ENCODE results near the gene KCNG4. TPM values are rescaled to one million over a fixed set of nuclear protein-coding genes. Genes with fewer than 3 reads are reported as not detected.
"Not testable (repeated sequence)": the region's sequence is repeated elsewhere in the genome, so short reads cannot be mapped to it uniquely, and the experiment has no call there.

The KCNG4 gene
- total RNA-seq, 2 experiments from 2014 or later, result not detected

DNA sequence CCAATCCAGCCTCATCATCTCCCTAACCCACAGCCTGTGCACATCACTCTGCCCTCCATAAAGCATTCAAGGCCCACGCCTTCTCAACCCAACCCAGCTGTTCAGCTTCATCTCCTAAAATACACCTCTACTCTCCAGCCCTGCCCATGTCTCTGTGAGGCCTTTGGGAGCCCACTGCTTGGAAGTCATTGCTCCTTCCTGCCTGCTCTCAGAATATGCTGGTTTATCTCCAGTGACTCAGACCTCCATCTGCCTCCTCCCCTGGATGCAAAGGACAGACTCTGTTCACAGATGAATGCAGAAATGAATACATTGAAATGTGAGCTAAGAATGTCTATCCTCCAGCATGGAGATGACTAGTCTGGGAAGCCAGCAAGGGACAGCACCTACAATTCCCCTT is 19.0 kb downstream of the KCNG4 start:
- POLR2A ChIA-PET, result no interaction called here
- H3K9me3 Mint-ChIP-seq, result no peaks in the 10 kb centered on the region

DNA sequence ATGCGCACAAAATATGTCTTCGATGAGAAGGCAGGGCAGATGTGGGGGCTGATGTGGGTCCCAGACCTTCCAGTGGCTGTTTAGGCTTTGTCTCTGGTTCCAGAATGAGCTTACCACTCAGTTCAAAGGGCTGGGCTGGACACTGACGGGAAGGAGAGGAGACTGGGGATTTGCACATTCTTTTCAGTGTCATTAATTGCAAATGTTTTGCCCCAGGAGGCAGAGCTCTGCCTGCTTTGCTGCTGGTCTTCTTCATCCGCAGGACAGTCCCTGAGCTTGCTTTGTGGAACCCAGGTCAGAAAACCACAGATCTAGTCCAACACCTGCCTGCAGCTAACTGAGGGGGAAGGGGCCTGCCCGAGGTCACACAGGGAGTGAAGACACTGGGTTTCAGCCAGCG is 20.9 kb downstream of the KCNG4 start:
- H3K9me3 Mint-ChIP-seq, result no peaks in the 10 kb centered on the region
- no peak overlapping the region for H3K27ac Mint-ChIP-seq
- no peaks in the 10 kb centered on the region for H3K36me3 Mint-ChIP-seq
- DNase-seq, result no peak
- ATAC-seq (ENCODE audit: low read depth), result no peak
- POLR2A ChIA-PET, result no interaction called here
- no peaks in the 10 kb centered on the region for H3K4me1 Mint-ChIP-seq
- peaks cover 3% of the 10 kb centered on the region for H3K27me3 Mint-ChIP-seq
- H3K4me3 Mint-ChIP-seq, result no peak overlapping the region

More for the DNA sequence above, 19.0 kb downstream of the KCNG4 start:
- ATAC-seq (ENCODE audit: low read depth), result no peak
- H3K27ac Mint-ChIP-seq, result no peak overlapping the region
- H3K36me3 Mint-ChIP-seq, result no peaks in the 10 kb centered on the region
- no peaks in the 10 kb centered on the region for H3K4me1 Mint-ChIP-seq
- no peak for DNase-seq
- peaks cover 4% of the 10 kb centered on the region for H3K27me3 Mint-ChIP-seq
- H3K4me3 Mint-ChIP-seq, result no peak overlapping the region

DNA sequence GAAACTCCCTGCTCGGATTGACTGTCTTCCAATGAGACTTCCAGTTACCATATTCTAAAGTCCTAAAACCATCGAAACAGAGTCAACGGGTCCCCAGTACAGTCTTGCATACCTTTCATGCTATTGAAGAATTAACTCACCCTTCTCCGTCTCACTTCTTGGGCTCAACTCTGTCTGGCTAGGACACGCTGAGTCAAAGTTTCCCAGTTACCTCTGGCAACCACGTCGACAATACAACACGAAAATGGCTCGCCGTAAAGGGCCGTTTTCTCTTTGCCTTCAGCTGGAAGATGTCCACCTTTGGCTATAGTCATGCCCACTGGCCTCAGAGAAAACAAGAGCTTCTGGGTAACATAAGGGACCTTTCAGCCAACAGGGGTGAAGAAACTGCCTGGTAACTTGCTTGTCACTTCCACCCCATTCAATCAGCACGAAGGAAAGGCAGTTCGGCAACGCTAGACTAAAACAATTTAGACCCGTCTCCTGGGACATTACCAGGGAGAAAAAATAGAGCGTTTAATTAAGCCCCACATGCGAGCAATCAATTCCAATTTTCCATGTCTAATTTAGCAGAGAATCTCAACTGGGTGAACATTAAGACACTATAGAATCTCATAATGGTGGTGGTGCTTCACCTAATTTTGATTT is 21.5 kb downstream of the KCNG4 start:
- no peak for ATAC-seq (ENCODE audit: low read depth)
- H3K4me1 Mint-ChIP-seq, result no peaks in the 10 kb centered on the region
- POLR2A ChIA-PET, result no interaction called here

DNA sequence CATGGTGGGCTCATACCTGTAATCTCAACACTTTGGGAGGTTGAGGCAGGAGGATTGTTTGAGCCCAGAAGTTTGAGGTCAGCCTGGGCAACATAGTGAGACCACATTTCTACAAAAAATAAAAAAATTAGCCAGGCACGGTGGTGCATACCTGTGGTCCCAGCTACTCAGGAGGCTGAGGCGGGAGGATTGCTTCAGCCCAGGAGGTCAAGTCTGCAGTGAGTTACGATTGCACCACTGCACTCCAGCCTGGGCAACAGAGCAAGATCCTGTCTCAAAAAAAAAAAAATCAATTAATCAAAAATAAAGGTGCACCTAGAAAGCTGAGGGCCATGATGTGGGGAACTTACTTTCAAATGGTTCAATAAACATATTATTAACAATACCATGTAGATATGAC is 23.7 kb downstream of the KCNG4 start:
- H3K27ac Mint-ChIP-seq; DNase-seq; ATAC-seq (ENCODE audit: low read depth); H3K4me1 Mint-ChIP-seq; H3K27me3 Mint-ChIP-seq; H3K9me3 Mint-ChIP-seq; POLR2A ChIA-PET; H3K4me3 Mint-ChIP-seq; H3K36me3 Mint-ChIP-seq: not testable (repeated sequence)

More for the DNA sequence above, 21.5 kb downstream of the KCNG4 start:
- Mint-ChIP-seq H3K9me3 (no peaks in the 10 kb centered on the region), H3K27me3 (peaks cover 3% of the 10 kb centered on the region), H3K27ac (no peak overlapping the region), H3K4me3 (no peak overlapping the region), H3K36me3 (no peaks in the 10 kb centered on the region)
- DNase-seq, result no peak

DNA sequence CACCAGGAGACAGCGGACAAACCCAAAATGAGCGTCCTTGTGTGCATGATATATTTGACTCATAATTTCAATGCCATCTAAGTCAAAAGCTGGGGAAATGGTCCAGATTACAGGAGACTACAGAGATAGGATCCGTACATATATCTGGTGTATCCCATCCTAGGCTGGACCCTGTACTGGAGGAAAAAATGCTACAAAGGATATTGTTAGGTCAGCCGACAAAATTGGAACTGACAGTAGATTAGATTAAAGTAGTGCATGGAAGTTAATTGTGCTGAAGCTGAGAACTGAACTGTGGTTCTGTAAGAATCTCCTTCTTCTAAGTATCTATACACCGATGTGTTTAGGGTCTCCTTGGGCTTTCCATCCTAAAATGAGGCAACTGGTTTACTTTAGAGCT is 24.3 kb downstream of the KCNG4 start:
- H3K4me1 Mint-ChIP-seq, result no peaks in the 10 kb centered on the region
- ATAC-seq (ENCODE audit: low read depth) (no peak), DNase-seq (no peak)
- no peaks in the 10 kb centered on the region for H3K36me3 Mint-ChIP-seq
- H3K27me3 Mint-ChIP-seq, result peaks cover 3% of the 10 kb centered on the region
- H3K27ac Mint-ChIP-seq, result no peak overlapping the region
- H3K9me3 Mint-ChIP-seq, result no peaks in the 10 kb centered on the region
- POLR2A ChIA-PET, result no interaction called here
- no peak overlapping the region for H3K4me3 Mint-ChIP-seq

DNA sequence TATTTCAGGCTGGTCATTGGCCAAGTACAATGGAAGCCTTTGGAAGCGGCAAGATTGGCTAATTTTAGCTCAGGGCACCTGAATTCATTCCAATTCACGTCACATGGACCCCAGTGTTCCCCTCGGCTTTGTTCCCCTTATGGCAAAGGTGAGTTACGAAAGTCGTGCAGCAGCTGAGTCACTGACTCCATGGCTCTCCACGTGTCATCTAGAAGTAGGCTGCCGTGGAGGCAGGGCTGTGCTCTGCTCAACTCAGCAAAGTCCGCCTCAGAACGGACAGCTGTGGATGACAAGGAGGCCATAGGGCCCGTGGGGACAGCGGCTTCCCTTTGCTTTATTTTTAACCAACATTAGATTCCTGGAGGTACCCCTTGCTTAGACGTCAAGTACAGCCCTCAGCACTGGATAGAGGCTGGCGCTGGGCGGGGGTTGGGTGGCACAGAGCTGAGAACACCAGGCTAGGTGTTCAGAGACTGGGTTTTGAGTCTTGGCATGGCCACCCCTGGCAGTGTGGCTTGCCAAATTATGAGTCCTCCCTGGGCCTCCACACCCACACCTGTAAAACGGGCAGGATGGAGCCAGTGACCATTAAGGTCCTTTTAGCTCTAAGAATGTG is 25.3 kb downstream of the KCNG4 start:
- POLR2A ChIA-PET, result no interaction called here
- H3K27me3 Mint-ChIP-seq, result peaks cover 3% of the 10 kb centered on the region

DNA sequence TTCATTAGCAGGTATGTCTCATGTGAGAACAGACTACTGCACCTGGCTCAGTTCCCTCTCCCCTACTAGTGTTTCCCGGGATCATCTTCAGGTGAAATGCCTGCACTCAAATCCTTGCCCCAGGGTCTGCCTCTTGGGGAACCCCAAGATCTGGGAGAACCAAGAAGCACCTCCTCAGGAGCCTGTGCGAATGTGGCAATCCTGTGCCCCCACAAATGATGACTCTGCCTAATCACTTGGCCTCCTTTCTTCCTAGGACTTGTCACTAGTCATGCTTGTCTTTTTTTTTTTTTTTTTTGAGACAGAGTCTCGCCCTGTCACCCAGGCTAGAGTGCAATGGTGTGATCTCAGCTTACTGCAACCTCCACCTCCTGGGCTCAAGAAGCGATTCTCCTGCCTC is 27.2 kb downstream of the KCNG4 start:
- no peak overlapping the region for H3K27ac Mint-ChIP-seq
- peaks cover 3% of the 10 kb centered on the region for H3K27me3 Mint-ChIP-seq
- ATAC-seq (ENCODE audit: low read depth) (no peak), DNase-seq (no peak)
- no peaks in the 10 kb centered on the region for H3K36me3 Mint-ChIP-seq
- POLR2A ChIA-PET, result no interaction called here
- H3K4me1 Mint-ChIP-seq, result no peaks in the 10 kb centered on the region
- no peak overlapping the region for H3K4me3 Mint-ChIP-seq
- H3K9me3 Mint-ChIP-seq, result no peaks in the 10 kb centered on the region

More for the DNA sequence above, 25.3 kb downstream of the KCNG4 start:
- ATAC-seq (ENCODE audit: low read depth) (no peak), DNase-seq (no peak)
- Mint-ChIP-seq H3K4me3 (no peak overlapping the region), H3K9me3 (no peaks in the 10 kb centered on the region), H3K36me3 (no peaks in the 10 kb centered on the region), H3K27ac (no peak overlapping the region), H3K4me1 (no peaks in the 10 kb centered on the region)

DNA sequence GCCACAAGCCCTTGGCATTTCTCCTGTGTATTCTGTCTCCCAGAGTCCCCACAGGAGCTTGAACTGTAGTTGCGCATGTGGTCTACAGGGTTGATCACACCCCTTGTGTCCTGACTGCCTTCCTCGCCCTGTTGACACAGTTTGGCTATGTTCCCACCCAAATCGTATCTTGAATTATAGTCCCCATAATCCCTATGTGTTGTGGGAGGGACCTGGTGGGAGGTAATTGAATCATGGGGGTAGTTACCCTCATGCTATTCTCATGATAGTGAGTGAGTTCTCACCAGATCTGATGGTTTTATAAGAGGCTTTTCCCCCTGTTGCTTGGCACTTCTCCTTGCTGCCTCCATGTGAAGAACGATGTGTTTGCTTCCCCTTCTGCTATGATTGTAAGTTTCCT is 27.7 kb downstream of the KCNG4 start:
- Mint-ChIP-seq H3K9me3 (no peaks in the 10 kb centered on the region), H3K36me3 (no peaks in the 10 kb centered on the region)

DNA sequence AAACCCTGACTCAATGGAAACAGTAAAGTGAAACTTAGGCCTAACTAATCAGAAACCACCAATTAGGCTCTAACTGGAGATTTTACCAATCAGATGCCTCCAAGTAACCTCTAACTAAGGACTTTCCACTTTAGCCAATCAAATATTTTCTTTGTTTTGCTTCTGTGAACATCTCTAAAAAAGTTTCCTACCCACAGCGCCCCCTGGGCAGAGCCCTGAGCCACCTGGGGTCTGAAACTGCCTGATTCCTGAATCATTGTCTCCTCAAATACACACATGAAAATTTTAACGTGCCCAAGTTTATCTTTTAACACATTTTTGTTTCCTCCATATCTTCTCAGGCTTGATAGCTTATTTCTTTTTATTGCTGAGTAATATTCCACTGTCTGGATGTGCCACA is 29.8 kb downstream of the KCNG4 start:
- no peak overlapping the region for H3K4me3 Mint-ChIP-seq
- H3K36me3 Mint-ChIP-seq, result no peaks in the 10 kb centered on the region
- no peak overlapping the region for H3K27ac Mint-ChIP-seq
- DNase-seq (no peak), ATAC-seq (ENCODE audit: low read depth) (no peak)
- H3K9me3 Mint-ChIP-seq, result no peaks in the 10 kb centered on the region
- peaks cover 2% of the 10 kb centered on the region for H3K27me3 Mint-ChIP-seq
- H3K4me1 Mint-ChIP-seq, result no peaks in the 10 kb centered on the region
- POLR2A ChIA-PET, result no interaction called here

More for the DNA sequence above, 27.7 kb downstream of the KCNG4 start:
- DNase-seq (no peak), ATAC-seq (ENCODE audit: low read depth) (no peak)
- H3K27me3 Mint-ChIP-seq, result peaks cover 2% of the 10 kb centered on the region
- no peak overlapping the region for H3K4me3 Mint-ChIP-seq
- H3K27ac Mint-ChIP-seq, result no peak overlapping the region
- no peaks in the 10 kb centered on the region for H3K4me1 Mint-ChIP-seq
- POLR2A ChIA-PET, result no interaction called here

DNA sequence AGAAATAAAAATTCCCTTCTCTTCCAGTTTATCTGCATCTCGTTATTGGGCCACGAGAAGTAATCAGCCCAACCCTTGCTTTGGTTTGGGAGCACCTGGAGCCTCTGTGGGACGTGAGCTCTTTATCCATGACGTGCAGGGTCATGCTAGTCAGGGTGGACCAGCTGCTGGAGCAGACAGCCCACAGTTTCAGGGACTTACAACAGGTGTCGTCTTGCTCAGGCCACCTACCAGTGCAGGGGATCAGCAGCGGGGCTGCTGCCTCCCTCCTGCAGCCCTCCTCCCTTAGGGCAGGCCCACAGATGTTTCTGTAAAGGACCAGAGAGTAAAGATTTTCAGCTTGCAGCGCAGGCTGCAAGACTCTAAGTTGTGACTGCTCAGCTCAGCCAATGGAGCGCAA is 31.9 kb downstream of the KCNG4 start:
- Mint-ChIP-seq H3K4me1 (no peaks in the 10 kb centered on the region), H3K9me3 (no peaks in the 10 kb centered on the region), H3K4me3 (no peak overlapping the region), H3K27ac (no peak overlapping the region), H3K27me3 (peaks cover 2% of the 10 kb centered on the region), H3K36me3 (no peaks in the 10 kb centered on the region)
- POLR2A ChIA-PET, result no interaction called here
- ATAC-seq (ENCODE audit: low read depth) (no peak), DNase-seq (no peak)

DNA sequence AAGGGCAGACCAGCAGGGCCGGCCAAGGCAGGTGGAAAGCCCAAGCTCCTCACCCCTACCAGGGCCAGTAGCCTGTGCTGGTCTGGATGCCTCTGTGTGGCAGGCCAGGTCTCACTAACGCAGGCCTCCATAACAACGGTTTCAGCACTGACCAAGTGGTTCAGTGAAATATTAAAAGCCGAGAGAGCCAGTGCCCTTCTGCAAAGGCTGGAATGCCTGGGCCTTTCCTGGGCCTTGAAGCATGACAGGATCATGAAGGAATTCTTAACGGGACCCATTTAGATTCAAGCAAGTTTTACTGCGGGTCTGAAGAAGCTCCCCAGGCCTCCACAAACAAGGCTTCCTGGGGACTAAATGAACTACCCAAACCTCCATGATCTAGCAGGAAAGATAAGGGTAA is 32.6 kb downstream of the KCNG4 start:
- Mint-ChIP-seq H3K9me3 (no peaks in the 10 kb centered on the region), H3K27ac (no peak overlapping the region), H3K27me3 (peaks cover 2% of the 10 kb centered on the region), H3K4me1 (no peaks in the 10 kb centered on the region), H3K4me3 (no peak overlapping the region), H3K36me3 (no peaks in the 10 kb centered on the region)
- no peak for DNase-seq
- ATAC-seq (ENCODE audit: low read depth), result no peak
- POLR2A ChIA-PET, result no interaction called here

DNA sequence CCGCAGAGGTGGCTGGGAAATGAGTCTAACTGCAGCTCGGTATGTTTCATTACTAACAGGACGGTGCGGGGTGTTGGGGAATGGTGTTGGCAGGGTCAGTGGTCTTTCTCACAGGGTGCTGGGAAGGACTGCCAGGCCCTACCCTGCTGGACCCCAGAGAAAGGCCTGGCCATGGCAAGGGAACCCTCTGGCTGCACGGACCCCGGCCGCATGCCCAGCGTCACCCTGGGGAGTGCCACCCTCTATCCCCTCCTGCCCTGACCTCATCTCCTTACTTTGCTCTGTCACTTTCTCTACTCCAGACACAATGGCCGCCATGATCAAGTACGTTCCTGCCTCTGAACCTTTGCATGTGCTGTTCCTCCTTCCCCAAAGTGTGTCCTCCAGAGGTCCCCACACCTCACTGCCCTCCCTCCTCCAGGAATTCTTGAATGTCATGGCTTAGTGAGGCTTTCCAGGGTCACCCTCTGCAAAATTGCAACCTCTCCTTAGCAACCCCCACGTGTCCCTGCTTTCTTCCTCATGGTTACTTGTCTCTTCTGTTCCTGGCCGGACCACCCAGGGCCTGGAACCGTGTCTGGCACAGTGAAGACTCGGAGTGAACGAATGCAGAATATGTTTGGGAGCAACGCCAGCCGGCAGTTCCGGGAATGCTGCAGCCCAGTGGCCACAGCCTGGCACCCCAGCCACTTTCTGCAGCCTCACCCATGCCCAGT is 33.7 kb downstream of the KCNG4 start:
- Mint-ChIP-seq H3K4me1 (no peaks in the 10 kb centered on the region), H3K9me3 (no peaks in the 10 kb centered on the region), H3K4me3 (no peak overlapping the region), H3K27me3 (no peaks in the 10 kb centered on the region), H3K27ac (no peak overlapping the region), H3K36me3 (no peaks in the 10 kb centered on the region)
- no peak for DNase-seq
- ATAC-seq (ENCODE audit: low read depth), result no peak
- POLR2A ChIA-PET, result no interaction called here

DNA sequence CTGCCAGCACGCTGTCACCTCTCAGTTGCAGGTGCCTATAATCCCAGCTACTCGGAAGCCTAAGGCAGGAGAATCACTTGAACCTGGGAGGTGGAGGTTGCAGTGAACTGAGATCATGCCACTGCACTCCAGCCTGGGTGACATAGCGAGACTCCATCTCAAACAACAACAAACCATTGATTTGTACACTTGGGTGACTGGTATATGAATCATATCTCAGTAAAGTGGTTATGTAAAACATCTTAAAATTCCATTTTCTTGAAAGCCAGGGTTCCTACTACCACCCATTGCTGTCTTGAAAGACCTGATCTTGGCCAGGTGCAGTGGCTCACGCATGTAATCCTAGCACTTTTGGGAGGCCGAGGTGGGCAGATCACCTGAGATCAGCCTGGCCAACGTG is 34.7 kb downstream of the KCNG4 start:
- H3K27ac Mint-ChIP-seq; H3K4me3 Mint-ChIP-seq; DNase-seq; H3K27me3 Mint-ChIP-seq; H3K4me1 Mint-ChIP-seq; H3K9me3 Mint-ChIP-seq; POLR2A ChIA-PET; ATAC-seq (ENCODE audit: low read depth); H3K36me3 Mint-ChIP-seq: not testable (repeated sequence)

DNA sequence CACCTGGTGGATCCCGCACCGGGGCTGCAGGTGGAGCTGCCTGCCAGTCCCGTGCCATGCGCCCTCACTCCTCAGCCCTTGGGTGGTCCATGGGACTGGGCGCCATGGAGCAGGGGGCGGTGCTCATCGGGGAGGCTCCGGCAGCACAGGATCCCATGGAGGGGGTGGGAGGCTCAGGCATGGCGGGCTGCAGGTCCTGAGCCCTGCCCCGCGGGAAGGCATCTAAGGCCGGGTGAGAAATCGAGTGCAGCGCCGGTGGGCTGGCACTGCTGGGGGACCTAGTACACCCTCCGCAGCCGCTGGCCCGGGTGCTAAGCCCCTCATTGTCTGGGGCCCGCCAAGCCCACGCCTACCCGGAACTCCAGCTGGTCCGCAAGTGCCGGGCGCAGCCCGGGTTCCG is 35.3 kb downstream of the KCNG4 start:
- H3K36me3 Mint-ChIP-seq; H3K4me3 Mint-ChIP-seq; H3K27me3 Mint-ChIP-seq; POLR2A ChIA-PET; H3K4me1 Mint-ChIP-seq; H3K27ac Mint-ChIP-seq; H3K9me3 Mint-ChIP-seq; DNase-seq; ATAC-seq (ENCODE audit: low read depth): not testable (repeated sequence)
